Measurements from ENCODE around the gene LIPT2.

LIPT2 gene

GRCh38 chr11:74462631-74463030 lies 30.9 kb downstream of the LIPT2 start:
- H3K9me2 ChIP-seq (replicated peaks; ENCODE audit: insufficient read depth, low read length), result no peaks in the 10 kb centered on the region
- TF ChIP-seq CTCF (IDR thresholded peaks at IDR 0.05; ENCODE audit: low read length) (no peak), EZH2phosphoT487 (IDR thresholded peaks at IDR 0.05; ENCODE audit: low read length) (no peak), EZH2 (optimal IDR thresholded peaks at IDR 0.05; ENCODE audit: low read depth, low read length) (no peak)
- no peak overlapping the region for H3K4me2 ChIP-seq (ENCODE audit: low read depth, low read length)
- H3K9me3 ChIP-seq (replicated peaks; ENCODE audit: insufficient read depth, low read length), result no peaks in the 10 kb centered on the region
- no peaks in the 10 kb centered on the region for H3K36me3 ChIP-seq (replicated peaks; ENCODE audit: insufficient read depth, low read length)
- no peak overlapping the region for H3K9ac ChIP-seq (ENCODE audit: low read length)
- no peaks in the 10 kb centered on the region for H3F3A ChIP-seq (ENCODE audit: insufficient read depth, low read length)
- H4K20me1 ChIP-seq (ENCODE audit: insufficient read depth, low read length), result no peaks in the 10 kb centered on the region
- no peak overlapping the region for H2AFZ ChIP-seq (ENCODE audit: low read length)
- no peaks in the 10 kb centered on the region for H3K27me3 ChIP-seq (replicated peaks; ENCODE audit: insufficient read depth, low read length)
- H3K27ac ChIP-seq (ENCODE audit: low read length), result no peak overlapping the region
- DNase-seq, result no peak
- no peak overlapping the region for H3K4me3 ChIP-seq (ENCODE audit: low read length)
- H3K4me1 ChIP-seq (ENCODE audit: low read length), result no peaks in the 10 kb centered on the region
- H3K79me2 ChIP-seq (ENCODE audit: low read length), result no peaks in the 10 kb centered on the region

GRCh38 chr11:74462009-74462408 lies 31.5 kb downstream of the LIPT2 start:
- Histone ChIP-seq H2AFZ (ENCODE audit: low read length) (no peak overlapping the region), H3K4me2 (ENCODE audit: low read depth, low read length) (no peak overlapping the region), H3K4me1 (ENCODE audit: low read length) (no peaks in the 10 kb centered on the region), H3K27me3 (replicated peaks; ENCODE audit: insufficient read depth, low read length) (no peaks in the 10 kb centered on the region), H3K9me3 (replicated peaks; ENCODE audit: insufficient read depth, low read length) (no peaks in the 10 kb centered on the region), H3K9me2 (replicated peaks; ENCODE audit: insufficient read depth, low read length) (no peaks in the 10 kb centered on the region), H3K9ac (ENCODE audit: low read length) (no peak overlapping the region), H3K36me3 (replicated peaks; ENCODE audit: insufficient read depth, low read length) (no peaks in the 10 kb centered on the region), H3F3A (ENCODE audit: insufficient read depth, low read length) (no peaks in the 10 kb centered on the region), H3K4me3 (ENCODE audit: low read length) (no peak overlapping the region), H3K79me2 (ENCODE audit: low read length) (no peaks in the 10 kb centered on the region), H3K27ac (ENCODE audit: low read length) (no peak overlapping the region), H4K20me1 (ENCODE audit: insufficient read depth, low read length) (no peaks in the 10 kb centered on the region)
- DNase-seq, result no peak
- TF ChIP-seq CTCF (IDR thresholded peaks at IDR 0.05; ENCODE audit: low read length), result no peak
- no peak for TF ChIP-seq EZH2phosphoT487 (IDR thresholded peaks at IDR 0.05; ENCODE audit: low read length)
- TF ChIP-seq EZH2 (optimal IDR thresholded peaks at IDR 0.05; ENCODE audit: low read depth, low read length), result no peak

- H3K4me3 ChIP-seq (ENCODE audit: low read length), result no peak overlapping the region
- no peak overlapping the region for H2AFZ ChIP-seq (ENCODE audit: low read length)
- H3K4me1 ChIP-seq (ENCODE audit: low read length), result no peaks in the 10 kb centered on the region
- no peaks in the 10 kb centered on the region for H3K79me2 ChIP-seq (ENCODE audit: low read length)
- H3K27me3 ChIP-seq (replicated peaks; ENCODE audit: insufficient read depth, low read length), result no peaks in the 10 kb centered on the region
- no peaks in the 10 kb centered on the region for H4K20me1 ChIP-seq (ENCODE audit: insufficient read depth, low read length)
- TF ChIP-seq CTCF (IDR thresholded peaks at IDR 0.05; ENCODE audit: low read length) (no peak), EZH2phosphoT487 (IDR thresholded peaks at IDR 0.05; ENCODE audit: low read length) (no peak), EZH2 (optimal IDR thresholded peaks at IDR 0.05; ENCODE audit: low read depth, low read length) (no peak)
- no peak for DNase-seq
- no peak overlapping the region for H3K27ac ChIP-seq (ENCODE audit: low read length)
- no peaks in the 10 kb centered on the region for H3K9me3 ChIP-seq (replicated peaks; ENCODE audit: insufficient read depth, low read length)
- H3K9me2 ChIP-seq (replicated peaks; ENCODE audit: insufficient read depth, low read length), result no peaks in the 10 kb centered on the region
- H3F3A ChIP-seq (ENCODE audit: insufficient read depth, low read length), result no peaks in the 10 kb centered on the region
- H3K9ac ChIP-seq (ENCODE audit: low read length), result no peak overlapping the region
- no peaks in the 10 kb centered on the region for H3K36me3 ChIP-seq (replicated peaks; ENCODE audit: insufficient read depth, low read length)
- H3K4me2 ChIP-seq (ENCODE audit: low read depth, low read length), result no peak overlapping the region
Observed at GRCh38 chr11:74460481-74461154, 32.9 kb downstream of the LIPT2 start.
